Gastrocnemius medialis (tissue), 4 donors: ENCODE data around the gene PPM1F.
"Not testable (repeated sequence)": the region's sequence is repeated elsewhere in the genome, so short reads cannot be mapped to it uniquely, and the experiment has no call there.

Experiments used
- POLR2A ChIP-seq, 2 donors: fragments of 450-650 bp; IDR thresholded peaks; one replicate each; pipeline ENCODE4 v1.6.1; 2017; ENCODE audit warnings: antibody characterized with exemption in 2 of 2, mild to moderate bottlenecking in 2 of 2, moderate library complexity in 2 of 2
- TF ChIP-seq, protein P1 (sequence below), 5 experiments: fragments of 450-650 bp in 3 of 5; fragments of 200-600 bp in 2 of 5; sonication (generic) in 2 of 5; IDR thresholded peaks in 4 of 5; conservative IDR thresholded peaks in 1 of 5; 1 replicate in 4 of 5; 2 replicates in 1 of 5; pipeline ENCODE4 v1.5.1; 2016 to 2019; ENCODE audit warnings: antibody characterized with exemption in 5 of 5, mild to moderate bottlenecking in 3 of 5, moderate library complexity in 3 of 5

DNA sequence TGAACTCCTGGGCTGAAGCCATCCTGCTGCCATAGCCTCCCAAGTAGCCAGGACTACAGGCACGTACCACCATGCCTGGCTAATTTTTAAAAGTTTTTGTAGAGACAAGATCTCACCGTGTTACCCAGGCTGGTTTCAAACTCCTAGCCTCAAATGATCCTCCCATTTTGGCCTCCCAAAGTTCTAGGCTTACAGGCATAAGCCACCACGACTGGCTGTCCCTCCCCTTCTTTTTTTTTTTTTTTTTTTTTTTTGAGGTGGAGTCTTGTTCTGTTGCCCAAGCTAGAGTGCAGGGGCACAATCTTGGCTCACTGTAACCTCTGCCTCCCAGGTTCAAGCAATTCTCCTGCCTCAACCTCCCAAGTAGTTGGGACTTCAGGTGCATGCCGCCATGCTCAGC lies 77.7 kb downstream of the PPM1F start:
- TF ChIP-seq, protein P1, sequence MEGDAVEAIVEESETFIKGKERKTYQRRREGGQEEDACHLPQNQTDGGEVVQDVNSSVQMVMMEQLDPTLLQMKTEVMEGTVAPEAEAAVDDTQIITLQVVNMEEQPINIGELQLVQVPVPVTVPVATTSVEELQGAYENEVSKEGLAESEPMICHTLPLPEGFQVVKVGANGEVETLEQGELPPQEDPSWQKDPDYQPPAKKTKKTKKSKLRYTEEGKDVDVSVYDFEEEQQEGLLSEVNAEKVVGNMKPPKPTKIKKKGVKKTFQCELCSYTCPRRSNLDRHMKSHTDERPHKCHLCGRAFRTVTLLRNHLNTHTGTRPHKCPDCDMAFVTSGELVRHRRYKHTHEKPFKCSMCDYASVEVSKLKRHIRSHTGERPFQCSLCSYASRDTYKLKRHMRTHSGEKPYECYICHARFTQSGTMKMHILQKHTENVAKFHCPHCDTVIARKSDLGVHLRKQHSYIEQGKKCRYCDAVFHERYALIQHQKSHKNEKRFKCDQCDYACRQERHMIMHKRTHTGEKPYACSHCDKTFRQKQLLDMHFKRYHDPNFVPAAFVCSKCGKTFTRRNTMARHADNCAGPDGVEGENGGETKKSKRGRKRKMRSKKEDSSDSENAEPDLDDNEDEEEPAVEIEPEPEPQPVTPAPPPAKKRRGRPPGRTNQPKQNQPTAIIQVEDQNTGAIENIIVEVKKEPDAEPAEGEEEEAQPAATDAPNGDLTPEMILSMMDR (IDR thresholded peaks at IDR 0.05 in 4 of 5, conservative IDR thresholded peaks at IDR 0.05 in 1 of 5), result not testable (repeated sequence)
- not testable (repeated sequence) for TF ChIP-seq POLR2A (IDR thresholded peaks at IDR 0.05)
